ENCODE results near the gene JSRP1. TPM values are rescaled to one million over a fixed set of nuclear protein-coding genes. Genes with fewer than 3 reads are reported as not detected.

The JSRP1 gene
- total RNA-seq, 1 experiment from 2014 or later, result not detected

GRCh38 chr19:2246801-2247361, 9.3 kb downstream of the JSRP1 start:
- DNase-seq (ENCODE audit: low spot score), result no peak

GRCh38 chr19:2246014-2246620, 10.1 kb downstream of the JSRP1 start:
- DNase-seq (ENCODE audit: low spot score), result no peak

- DNase-seq (ENCODE audit: low spot score), result no peak
These were observed 10.9 kb downstream of the JSRP1 start for GRCh38 chr19:2245273-2245672.

GRCh38 chr19:2244486-2244885, 11.7 kb downstream of the JSRP1 start:
- no peak for DNase-seq (ENCODE audit: low spot score)

- no peak for DNase-seq (ENCODE audit: low spot score)
These were observed 12.1 kb downstream of the JSRP1 start for GRCh38 chr19:2244125-2244411.

- no peak for DNase-seq (ENCODE audit: low spot score)
These were observed 12.7 kb downstream of the JSRP1 start for GRCh38 chr19:2243274-2244124.

- DNase-seq (ENCODE audit: low spot score), result no peak
These were observed 13.4 kb downstream of the JSRP1 start for GRCh38 chr19:2242816-2243215.

- no peak for DNase-seq (ENCODE audit: low spot score)
These were observed 14.1 kb downstream of the JSRP1 start for GRCh38 chr19:2242092-2242537.

- DNase-seq (ENCODE audit: low spot score), result no peak
These were observed 15.1 kb downstream of the JSRP1 start for GRCh38 chr19:2240881-2241760.

- DNase-seq (ENCODE audit: low spot score), result no peak
These were observed 16.1 kb downstream of the JSRP1 start for GRCh38 chr19:2239771-2240770.

- DNase-seq (ENCODE audit: low spot score), result no peak
These were observed 17.0 kb downstream of the JSRP1 start for GRCh38 chr19:2239173-2239572.

GRCh38 chr19:2237869-2238153, 18.4 kb downstream of the JSRP1 start:
- no peak for DNase-seq (ENCODE audit: low spot score)

- DNase-seq (ENCODE audit: low spot score), result no peak
These were observed 19.0 kb downstream of the JSRP1 start for GRCh38 chr19:2237051-2237868.

GRCh38 chr19:2236314-2237050, 19.7 kb downstream of the JSRP1 start, which contains the start of the genes PLEKHJ1 and SF3A2:
PLEKHJ1 (minus strand) TSS chr19:2236329; CDS start chr19:2236248, 81 bp downstream.
SF3A2 (plus strand) TSS chr19:2236824; CDS start chr19:2243419, 6,595 bp downstream.
- peak; percentile 97 for DNase-seq (ENCODE audit: low spot score)

- no peak for DNase-seq (ENCODE audit: low spot score)
These were observed 20.2 kb downstream of the JSRP1 start for GRCh38 chr19:2236064-2236313.

GRCh38 chr19:2235381-2236063, 20.7 kb downstream of the JSRP1 start:
- DNase-seq (ENCODE audit: low spot score), result no peak

GRCh38 chr19:2234996-2235380, 21.2 kb downstream of the JSRP1 start:
- DNase-seq (ENCODE audit: low spot score), result no peak

- DNase-seq (ENCODE audit: low spot score), result no peak
These were observed 22.5 kb downstream of the JSRP1 start for GRCh38 chr19:2233601-2234280.

Measured in H4 (cell line).